Suppressor macrophage treated with lipopolysaccharide for 4 hours (primary cell): Measurements from ENCODE around the gene GRIA4.

Source experiments
- DNase-seq: peaks from one replicate; pipeline ENCODE4 v3.0.0-alpha.2; 2020

Gene GRIA4

DNA sequence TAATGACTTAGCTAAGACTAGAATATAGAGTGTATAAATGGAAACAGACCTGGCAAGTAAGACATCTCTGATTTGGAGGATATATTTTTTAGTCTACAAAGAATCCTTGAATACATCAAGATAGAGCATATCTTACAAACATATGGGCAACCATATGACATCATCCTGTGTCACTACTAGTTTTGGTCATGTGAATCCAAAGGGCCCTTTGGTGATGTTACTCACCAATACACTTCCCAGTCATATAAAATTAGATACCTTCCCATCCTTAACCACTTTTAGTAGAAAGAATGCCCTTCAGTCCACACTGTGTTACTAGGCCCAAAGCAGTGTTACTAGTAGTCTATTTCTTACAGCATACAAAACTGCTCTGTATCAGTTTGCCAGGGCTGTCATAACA is 31.6 kb downstream of the GRIA4 start:
- DNase-seq, result no peak

DNA sequence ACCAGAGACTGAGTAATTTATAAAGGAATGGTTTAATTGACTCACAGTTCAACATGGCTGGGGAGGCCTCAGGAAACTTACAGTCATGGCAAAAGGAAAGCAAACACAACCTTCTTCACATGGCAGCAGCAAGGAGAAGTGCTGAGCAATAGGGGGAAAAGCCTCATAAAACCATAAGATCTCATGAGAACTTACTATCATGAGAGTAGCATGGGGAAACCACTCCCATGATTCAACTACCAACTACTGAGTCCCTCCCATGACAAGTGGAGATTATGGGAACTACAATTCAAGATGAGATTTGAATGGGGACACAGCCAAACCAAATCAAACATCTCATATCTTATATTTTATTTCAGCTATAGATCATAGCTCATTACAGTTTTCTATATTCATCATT is 33.0 kb downstream of the GRIA4 start:
- no peak for DNase-seq

DNA sequence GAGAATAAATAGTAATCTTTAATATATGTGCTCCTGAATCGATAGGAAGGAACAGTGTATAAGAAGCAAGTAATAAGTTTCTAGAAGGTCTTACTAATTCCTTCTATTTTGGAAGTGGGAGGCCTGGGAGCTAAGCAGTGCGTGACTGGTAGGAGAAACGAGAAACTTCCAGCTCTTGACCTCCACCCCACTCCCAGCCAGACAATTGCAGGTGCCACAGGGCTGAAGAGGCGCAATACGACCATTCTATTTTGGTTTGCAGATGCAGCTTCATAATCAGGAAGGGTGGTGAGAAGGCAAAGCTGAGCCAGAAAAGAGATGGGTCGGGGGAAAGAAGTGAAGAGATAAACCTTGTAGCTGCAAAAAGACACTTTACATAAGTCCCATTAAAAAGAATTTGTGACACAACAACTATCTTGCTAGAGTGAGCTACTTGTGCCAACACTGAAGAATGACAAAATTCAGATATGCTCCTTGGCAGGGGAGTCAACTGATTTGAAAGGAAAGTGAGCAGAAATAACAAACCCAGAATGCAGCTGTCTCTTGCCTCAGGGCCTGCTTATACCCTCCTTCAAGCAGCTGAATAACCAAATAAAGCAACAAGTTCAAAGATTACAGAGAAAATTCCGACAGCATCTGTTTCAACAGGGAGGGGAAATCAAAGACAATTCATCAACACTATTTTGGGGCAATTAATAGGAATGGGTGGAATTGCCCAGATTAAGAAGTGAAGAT is 35.1 kb downstream of the GRIA4 start:
- DNase-seq, result no peak

DNA sequence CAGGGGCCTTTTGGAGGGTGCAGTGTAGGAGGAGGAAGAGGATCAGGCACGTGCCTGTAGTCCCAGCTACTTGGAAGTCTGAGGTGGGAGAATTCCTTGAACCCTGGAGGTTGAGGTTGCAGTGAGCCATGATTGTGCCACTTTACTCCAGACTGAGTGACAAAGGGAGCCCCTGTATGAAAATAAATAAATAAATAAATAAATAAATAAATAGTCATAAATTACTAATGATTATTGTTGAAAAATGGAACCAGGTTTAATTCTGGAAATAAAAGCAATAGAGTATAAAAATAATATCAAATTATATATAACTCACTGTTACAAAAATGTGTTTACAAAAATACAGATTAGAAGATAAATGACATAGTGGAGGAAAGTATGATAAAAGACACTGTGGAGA is 37.9 kb downstream of the GRIA4 start:
- no peak for DNase-seq

DNA sequence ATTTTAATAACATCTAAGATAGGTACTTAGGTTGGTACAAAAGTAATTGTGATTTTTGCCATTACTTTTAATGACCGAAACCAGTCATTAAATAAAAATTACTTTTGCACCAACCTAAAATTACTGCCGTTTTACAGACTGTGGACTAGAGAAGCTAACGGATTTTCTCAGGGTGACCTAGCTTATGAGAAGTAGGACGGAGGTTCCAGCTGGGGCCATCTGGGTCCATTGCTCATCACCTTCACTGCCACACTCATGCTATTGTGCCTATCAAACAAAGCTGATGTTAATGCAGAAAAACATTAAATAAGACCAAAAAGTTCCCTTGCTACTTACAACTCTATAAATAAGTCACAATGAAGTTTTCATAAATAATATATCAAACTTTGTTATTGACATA is 38.9 kb downstream of the GRIA4 start:
- DNase-seq, result no peak

DNA sequence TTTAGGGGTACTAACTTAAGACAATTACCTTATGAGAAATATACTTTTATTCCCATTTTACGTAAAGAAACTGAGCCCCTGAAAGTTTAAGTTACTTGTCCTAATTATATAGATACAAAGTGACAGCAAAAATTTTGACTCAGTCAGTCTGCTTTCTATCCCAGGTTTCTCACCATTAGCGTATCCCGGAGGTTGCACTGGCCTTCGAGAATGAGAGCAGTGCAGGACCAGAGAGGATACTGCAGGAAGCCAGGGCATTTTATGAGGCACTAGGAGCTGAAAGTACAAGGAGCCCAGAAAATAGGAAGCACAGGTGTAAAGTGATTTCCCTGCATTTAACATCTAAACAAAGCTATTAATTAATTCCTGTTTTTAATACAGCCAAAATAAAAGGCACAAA is 55.4 kb downstream of the GRIA4 start:
- DNase-seq, result no peak

DNA sequence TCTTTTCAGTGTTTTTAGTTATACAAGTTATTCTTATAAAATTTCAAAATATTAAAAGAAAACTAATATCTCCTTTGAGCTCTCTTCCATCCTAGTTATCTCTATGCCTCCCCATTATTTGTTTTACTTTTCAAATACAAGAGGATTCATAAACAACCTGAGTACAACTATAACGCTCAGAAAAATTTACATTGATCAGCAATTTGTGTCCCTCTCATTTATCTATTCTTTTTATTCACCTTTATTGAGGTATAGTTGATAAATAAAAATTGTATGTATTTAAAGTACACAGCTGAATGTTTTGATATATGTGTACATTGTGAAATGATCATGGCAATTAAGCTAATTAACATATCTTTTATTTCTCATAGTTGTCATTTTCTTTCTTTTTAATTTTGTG is 57.6 kb downstream of the GRIA4 start:
- DNase-seq, result no peak

DNA sequence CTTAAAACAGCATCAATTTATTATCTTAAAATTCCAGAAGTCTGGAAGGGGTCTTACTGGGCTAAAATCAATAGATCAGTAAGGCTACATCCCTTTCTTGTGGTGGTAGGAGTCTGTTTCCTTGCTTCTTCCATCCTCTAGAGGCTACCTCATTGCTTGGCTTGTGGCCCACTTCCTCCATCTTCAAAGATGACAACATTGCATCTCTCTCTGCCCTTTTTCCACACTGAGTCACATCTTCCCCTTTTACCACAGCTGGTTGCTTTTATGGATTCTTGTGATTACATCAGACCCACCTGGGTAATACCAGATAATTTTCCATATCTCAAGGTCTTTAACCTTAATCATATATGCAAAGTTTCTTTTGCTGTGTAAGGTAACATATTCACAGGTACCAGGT is 60.9 kb downstream of the GRIA4 start:
- DNase-seq, result no peak

DNA sequence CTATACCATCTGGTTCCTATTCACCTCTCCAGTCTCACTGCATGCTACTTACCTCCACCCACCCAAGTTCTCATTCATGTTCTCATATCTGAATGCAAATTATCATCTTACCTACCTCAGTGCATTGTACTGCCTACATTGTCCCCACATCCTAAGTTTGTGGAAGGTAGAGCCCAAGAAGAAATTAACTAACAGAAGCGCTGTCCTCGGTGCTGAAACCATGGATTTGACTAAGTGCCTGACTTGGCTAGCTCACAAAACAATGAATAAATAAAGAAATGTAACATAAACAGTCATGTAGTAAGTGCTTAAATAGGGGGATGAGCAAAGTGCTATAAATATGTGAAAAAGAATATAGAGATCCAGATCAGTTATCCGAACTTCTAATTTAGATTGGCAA is 63.2 kb downstream of the GRIA4 start:
- peak; percentile 35 for DNase-seq

DNA sequence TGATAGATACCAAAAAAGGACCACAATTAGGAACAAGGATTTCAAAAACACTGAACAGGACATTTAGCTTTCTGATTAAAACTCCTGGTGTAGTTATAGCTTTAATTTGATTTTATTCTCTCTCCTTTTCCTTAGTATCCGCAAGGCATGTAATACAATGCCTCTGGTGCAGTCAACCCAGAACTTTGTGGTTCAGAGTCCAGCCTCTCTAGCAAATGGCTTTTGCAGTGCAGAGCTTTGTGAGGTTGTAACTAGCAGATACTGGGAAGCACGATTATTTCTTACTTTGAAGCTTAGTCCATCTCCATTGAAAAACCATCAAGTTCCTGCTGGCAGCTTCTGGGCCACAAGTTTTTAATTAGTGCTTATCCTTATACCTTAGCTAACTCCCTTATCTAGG is 79.8 kb downstream of the GRIA4 start:
- no peak for DNase-seq

DNA sequence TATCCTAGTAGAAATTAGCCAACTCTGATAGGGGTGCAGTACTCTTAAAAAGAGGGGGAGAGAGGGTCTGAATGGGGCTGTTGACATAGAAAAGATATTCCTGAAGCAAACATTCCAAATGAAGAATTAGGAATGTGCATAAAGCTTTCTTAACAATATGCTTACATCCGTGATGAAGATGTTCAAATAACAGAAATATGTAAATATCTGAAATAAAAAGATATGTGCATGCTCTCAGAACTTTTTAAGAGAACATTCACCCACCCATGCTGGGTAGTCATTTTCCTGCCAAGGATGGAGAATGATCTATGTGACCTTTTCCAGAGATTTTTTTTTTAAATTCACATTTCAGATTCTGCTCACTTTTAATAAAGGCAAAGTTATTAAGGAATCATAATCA is 80.6 kb downstream of the GRIA4 start:
- DNase-seq, result no peak

DNA sequence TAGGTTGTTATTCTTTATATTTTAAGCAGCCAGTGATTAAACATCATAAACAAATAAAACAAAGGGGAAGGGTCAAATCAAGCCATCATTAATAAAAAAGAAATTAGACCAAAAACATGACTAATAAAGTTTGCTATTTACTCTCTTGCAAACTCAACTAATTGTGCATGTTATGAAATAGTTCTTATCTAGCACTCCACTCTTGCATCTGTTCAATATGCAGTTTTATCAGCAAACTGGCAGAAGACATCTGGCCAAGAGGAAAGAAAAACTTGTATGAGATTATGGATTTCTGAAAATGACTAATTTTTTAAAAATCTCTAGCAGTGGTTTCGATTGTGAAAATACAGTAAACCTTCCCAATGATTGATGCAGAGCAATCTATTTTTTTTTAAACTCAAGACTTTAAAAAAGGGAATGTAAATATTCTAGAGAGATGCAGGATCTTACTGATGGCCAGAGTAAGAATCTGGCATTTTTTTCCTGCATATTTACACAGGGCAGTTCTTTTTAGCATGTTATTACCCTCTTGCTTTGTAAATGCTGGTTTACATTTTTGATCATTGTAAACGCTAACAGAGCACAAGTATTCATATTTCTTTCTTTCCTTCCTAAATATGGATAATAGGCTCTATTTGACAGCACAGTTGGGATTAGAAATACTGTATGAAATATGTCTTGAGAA is 83.3 kb downstream of the GRIA4 start:
- DNase-seq, result no peak

DNA sequence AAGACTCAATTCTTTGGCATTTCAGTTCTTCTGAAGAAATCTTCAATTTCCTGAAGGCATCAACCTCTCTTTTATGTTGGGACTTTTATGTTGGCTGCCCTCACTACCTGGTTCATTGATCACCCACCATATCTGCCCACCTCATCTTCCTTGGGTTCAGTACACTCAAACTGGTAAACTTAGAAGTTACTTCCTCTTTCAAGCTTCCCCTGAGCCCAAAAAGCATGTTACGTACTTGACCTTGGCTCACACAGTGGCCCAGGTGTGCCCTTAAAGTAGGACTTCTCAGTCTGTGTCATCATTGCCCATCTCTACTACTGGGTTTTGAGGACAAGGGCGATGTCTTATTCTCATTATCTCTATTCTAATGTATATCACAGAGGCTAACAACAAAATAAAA is 86.1 kb downstream of the GRIA4 start:
- no peak for DNase-seq

DNA sequence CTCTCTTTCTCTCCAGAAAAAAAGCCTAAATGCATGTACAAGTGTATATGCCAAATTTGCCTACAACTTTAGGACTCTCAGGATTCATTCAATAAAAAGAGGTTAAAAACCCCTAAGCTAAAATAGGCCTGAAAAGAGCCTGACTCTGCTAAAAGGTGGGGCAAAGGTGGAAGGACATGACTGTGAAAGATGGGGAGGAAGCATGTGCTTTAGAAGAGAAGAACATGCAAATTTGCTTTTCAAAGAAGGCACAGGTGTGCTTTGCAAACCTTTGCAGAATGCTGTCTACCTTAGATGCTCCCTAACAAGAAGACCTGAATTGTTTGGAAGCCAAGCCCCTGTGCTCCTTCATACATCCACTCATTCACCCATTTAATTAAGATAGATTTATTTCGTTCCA is 87.4 kb downstream of the GRIA4 start:
- DNase-seq, result no peak

DNA sequence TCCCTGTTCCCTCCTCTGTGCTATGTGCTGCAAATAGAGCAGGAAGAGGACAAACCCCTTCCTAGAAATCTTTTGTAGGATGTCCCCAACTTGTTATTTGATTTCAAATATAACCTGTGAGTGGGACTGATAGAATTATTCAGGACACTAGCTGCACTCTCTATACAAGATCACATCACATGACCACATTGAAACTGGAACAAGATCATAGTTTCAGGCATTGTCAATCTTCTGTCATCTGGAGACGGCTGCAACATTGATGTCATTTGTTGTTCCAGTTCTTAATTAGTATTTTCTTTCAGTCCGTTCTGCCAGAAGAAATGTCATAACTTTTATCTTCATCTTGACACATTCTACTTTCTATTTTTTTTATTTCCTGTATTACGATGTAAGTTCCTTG is 89.3 kb downstream of the GRIA4 start:
- no peak for DNase-seq

DNA sequence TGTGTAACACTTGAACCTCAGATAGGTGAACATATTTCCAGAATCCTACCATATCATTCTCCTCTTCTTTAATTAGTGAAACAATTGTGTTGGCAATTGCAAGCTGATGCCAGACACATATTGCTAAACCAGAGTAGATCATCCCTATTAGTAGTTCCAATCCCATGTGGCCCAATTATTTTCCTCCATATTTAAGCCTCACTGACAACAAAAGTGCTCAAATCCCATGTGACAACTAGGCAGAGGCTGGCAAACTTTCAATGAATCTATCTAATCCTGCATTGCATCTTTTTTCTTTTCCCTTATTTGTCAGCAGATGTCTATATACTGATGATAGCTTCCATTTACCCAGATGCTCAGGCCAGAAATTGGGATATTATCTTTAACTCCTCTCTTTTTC is 90.4 kb downstream of the GRIA4 start:
- DNase-seq, result no peak

DNA sequence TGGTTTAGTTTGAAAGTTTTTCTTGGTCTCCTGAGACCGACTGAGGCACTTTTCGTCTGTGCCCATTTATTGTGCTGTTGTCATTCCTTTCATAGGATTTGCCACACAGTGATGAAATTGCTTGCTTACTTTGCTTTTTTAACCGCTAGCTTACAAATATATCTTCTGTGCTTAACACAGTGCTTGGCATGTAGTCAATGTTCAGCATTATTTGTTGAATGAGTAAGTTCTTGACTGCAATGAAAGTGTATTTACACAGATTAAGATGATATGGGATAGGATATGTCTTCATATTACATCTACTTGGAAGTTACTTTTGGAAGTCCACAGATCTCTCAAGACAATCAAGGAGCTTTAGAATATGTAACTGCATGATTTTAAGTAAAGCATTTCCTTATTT is 91.2 kb downstream of the GRIA4 start:
- DNase-seq, result no peak

DNA sequence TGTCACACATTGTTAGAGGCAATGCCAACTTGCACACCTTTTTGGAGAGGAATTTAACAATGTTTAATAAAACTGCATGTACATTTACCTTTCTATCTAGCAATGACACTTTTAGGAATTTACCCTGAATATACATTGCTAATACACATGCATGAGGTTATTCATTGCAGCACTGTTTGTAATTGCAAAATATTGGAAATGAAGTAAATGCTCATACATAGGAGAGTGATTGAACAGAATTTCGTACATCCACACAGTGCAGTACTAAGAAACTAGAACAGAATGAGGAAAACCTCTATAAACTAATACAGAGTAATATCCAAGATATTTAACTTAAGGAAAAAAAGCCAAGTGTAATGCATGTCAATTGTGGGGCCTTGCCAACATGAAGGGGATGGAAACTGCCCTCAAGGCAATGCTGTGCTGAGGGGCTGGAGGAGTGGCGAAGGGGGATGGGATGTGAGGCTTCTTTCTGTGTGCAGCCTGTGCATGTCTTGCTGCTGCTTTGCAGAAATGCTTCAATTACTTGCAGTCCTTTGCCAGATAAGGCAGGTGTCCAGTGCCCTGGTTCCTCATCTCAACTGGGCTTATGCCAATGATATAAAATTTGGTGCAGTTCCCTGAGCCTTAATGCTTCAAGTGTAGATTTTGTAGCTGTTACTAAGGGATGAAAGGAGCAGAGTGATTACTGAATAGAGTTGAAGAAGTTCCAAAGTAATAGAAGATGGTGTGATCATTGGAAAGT is 96.1 kb downstream of the GRIA4 start:
- no peak for DNase-seq

DNA sequence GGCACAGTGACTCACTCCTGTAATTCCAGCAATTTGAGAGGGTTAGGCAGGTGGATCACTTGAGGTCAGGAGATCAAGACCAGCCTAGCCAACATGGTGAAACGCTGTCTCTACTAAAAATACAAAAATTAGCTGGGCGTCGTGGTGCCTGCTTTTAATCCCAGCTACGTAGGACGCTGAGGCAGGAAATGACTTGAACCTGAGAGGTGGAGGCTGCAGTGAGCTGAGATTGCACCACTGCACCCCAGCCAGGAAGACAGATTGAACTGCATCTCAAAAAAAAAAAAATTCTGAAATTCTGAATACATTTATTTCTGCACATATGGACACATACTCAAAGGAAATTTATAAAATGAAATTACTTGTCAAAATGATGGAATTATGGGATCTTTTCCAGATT is 103.2 kb downstream of the GRIA4 start:
- no peak for DNase-seq

DNA sequence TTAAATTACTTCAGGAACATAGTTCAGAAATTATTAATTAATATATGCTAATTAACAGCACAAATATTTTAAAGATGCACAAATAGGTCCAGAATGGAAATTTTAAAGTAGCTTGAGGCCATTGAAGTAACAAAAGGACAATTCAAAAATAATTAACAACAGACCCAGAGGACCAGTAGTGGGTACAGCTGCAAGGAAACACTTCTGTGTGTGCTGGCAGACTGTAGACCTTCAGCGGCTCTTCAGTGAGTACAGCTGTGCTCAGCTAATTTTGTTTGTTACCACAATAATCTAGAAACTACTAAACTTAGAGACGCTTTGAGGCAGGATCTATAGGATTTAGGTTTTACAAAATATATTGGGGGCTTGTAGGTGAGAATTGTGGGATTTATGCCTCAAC is 103.8 kb downstream of the GRIA4 start:
- DNase-seq, result no peak

DNA sequence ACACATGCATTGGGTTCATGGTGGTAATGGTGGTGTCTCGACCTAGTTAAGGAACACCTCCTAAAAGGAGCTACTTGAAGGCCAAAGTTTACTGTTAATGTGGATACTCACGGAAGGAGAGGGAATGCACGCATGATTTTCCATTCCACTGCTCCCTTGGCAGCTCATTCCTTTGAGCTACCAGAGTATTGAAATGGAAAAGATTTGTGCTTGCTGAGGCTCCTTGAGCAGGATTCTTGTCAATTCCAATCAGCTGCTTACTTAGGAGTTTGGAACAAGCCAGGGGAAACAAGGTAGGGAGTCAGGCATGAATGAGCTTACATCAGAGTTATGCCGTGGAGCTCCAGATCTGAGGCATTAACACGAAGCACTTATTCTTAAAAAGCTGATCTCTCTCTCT is 108.8 kb downstream of the GRIA4 start:
- DNase-seq, result no peak

DNA sequence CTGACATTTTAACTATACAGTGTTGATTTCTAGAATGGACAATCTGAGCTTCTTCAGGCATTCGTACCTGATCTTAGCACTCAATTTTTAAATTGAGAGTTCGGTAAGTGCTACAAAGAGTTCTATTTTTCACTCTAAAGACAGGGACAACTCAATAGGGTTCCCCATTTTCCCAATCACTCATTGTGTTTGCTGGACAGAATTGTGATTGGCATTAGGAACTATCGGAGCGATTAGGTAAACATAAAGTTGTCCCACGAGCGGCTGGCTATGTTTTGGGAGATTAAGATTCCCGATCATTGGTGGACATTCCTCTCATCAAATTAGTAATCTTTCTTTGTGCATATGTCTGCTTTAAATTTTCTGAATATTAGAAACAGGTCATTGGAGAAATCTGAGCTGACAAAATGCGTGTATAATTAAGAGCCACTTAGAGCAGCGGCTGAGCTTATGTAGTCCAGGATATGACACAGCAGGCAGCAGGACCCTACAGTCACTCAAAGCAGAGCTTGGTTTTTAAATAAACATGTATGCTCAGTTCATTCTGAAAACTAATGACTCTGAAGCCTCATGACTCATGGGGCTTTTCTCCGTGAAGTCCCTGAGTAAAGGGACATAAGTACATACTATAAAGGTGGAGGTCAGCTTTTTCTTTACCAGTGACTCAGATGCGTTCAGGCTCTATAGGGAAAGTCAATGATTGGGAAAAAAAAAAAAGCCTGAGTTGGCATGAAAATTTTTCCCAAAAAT is 109.4 kb downstream of the GRIA4 start:
- DNase-seq, result peak; percentile 15

DNA sequence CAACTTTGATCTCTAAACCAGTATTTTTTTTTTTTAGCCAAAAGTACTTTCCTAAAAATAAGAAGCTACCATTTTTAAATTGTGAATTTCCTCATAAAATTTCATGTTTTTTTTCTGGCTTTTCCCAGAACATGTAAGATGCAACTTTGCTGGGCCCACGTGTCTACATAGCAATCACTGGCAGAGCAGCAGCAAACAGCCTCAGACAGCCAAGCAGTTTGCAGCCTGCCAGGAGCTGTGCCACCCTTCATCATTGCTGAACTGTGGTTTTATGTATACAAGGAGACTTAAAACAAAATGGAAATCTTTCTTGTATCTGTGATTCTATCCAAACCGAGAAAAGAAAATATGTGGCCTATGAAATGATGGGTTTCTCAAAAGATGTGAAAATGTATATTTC is 110.2 kb downstream of the GRIA4 start:
- DNase-seq, result no peak

DNA sequence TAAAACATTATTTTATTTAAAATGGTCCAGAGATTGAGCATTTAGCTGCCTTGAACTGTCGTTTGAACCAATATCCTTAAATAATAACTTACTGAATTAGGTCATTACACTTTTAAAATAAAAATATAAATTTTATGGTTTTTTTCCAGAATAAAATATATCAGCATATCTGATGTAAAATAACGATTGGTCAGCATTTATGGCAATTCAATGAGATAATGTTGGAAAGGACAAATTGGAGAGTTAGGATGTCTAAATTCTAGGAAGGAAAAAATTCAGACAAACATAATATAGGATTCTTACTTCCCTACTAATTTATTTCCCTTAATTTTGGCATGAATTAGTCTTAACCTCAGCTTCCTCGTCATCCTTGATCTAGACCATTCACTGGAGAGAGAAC is 113.4 kb downstream of the GRIA4 start:
- DNase-seq, result no peak
